ENCODE data around the gene PRR19.
A peak's percentile ranks its signal among the peaks of the same experiment; 100 is the strongest.

PRR19 gene

DNA sequence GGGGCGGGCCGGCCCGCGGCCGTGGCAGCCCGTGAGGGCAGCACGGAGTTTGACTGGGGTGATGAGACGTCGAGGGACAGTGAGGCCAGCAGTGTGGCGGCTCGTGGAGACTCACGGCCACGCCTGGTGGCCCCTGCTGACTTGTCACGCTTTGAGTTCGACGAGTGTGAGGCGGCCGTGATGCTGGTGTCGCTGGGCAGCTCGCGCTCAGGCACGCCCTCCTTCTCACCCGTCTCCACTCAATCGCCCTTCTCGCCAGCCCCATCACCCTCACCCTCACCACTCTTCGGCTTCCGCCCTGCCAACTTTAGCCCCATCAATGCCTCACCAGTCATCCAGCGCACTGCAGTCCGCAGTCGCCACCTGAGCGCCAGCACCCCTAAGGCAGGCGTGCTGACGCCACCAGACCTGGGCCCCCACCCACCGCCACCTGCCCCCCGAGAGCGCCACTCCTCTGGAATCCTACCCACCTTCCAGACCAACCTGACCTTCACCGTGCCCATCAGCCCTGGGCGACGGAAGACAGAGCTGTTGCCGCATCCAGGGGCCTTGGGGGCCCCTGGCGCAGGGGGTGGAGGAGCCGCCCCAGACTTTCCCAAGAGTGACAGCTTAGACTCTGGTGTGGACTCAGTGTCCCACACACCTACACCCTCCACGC lies 28.4 kb upstream of the PRR19 start:
- ATAC-seq (ENCODE audit: low read depth): no peak
- Histone ChIP-seq H3K36me3 (ENCODE audit: low read depth) (peaks cover 33% of the 10 kb centered on the region), H3K27ac (ENCODE audit: poor library complexity, severe bottlenecking) (no peak overlapping the region), H3K9me3 (ENCODE audit: severe bottlenecking) (no peaks in the 10 kb centered on the region), H3K27me3 (ENCODE audit: insufficient read depth, poor library complexity, severe bottlenecking) (no peaks in the 10 kb centered on the region), H3K4me1 (ENCODE audit: insufficient read depth, poor library complexity, severe bottlenecking) (peaks cover 27% of the 10 kb centered on the region), H3K4me3 (ENCODE audit: severe bottlenecking) (no peak overlapping the region)
- DNase-seq (ENCODE audit: low spot score): peak; percentile 61
- TF ChIP-seq, protein P1, sequence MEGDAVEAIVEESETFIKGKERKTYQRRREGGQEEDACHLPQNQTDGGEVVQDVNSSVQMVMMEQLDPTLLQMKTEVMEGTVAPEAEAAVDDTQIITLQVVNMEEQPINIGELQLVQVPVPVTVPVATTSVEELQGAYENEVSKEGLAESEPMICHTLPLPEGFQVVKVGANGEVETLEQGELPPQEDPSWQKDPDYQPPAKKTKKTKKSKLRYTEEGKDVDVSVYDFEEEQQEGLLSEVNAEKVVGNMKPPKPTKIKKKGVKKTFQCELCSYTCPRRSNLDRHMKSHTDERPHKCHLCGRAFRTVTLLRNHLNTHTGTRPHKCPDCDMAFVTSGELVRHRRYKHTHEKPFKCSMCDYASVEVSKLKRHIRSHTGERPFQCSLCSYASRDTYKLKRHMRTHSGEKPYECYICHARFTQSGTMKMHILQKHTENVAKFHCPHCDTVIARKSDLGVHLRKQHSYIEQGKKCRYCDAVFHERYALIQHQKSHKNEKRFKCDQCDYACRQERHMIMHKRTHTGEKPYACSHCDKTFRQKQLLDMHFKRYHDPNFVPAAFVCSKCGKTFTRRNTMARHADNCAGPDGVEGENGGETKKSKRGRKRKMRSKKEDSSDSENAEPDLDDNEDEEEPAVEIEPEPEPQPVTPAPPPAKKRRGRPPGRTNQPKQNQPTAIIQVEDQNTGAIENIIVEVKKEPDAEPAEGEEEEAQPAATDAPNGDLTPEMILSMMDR (IDR thresholded peaks at IDR 0.05; ENCODE audit: poor library complexity, severe bottlenecking): no peak

DNA sequence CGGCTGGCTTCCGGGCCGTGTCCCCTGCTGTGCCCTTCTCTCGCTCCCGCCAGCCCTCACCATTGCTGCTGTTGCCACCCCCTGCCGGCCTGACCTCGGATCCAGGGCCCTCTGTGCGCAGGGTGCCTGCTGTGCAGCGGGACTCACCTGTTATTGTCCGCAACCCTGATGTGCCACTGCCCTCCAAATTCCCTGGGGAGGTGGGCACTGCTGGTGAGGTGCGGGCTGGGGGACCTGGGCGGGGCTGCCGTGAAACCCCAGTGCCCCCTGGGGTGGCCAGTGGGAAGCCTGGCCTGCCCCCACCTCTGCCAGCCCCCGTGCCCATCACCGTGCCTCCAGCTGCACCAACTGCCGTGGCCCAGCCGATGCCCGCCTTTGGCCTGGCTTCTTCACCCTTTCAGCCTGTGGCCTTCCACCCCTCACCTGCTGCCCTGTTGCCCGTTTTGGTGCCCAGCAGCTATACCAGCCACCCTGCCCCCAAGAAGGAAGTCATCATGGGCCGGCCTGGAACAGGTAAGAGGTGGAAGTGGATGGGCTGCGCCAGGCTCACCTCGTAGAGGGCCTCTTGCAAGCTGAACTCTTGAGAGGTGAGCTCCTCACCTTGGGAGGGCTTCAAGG lies 27.8 kb upstream of the PRR19 start:
- TF ChIP-seq, protein P1 (IDR thresholded peaks at IDR 0.05; ENCODE audit: poor library complexity, severe bottlenecking): no peak
- Histone ChIP-seq H3K36me3 (ENCODE audit: low read depth) (peaks cover 33% of the 10 kb centered on the region), H3K4me3 (ENCODE audit: severe bottlenecking) (no peak overlapping the region), H3K9me3 (ENCODE audit: severe bottlenecking) (no peaks in the 10 kb centered on the region), H3K27ac (ENCODE audit: poor library complexity, severe bottlenecking) (no peak overlapping the region), H3K4me1 (ENCODE audit: insufficient read depth, poor library complexity, severe bottlenecking) (peaks cover 32% of the 10 kb centered on the region), H3K27me3 (ENCODE audit: insufficient read depth, poor library complexity, severe bottlenecking) (no peaks in the 10 kb centered on the region)
- peak; percentile 62 for DNase-seq (ENCODE audit: low spot score)
- ATAC-seq (ENCODE audit: low read depth): no peak

DNA sequence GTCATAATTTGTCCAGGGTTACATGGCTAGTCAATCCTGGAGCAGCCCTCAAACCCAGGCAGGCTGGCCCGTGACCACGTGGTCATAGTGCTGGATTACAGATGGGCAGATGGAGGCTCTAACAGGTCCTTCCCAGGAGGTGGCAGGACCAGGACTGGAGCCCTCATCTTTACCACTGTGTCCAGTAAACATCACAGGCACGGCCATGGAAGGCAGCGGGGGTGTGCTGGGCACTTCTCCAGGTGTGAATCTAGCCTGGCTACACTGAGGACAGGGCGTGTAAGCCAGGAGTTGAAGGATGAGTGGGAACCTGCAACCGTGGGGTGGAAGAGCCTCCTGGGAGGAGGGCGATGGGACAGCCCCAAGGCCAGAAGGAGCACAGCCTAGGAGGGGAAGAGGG lies 26.8 kb upstream of the PRR19 start:
- Histone ChIP-seq H3K4me1 (ENCODE audit: insufficient read depth, poor library complexity, severe bottlenecking) (peaks cover 36% of the 10 kb centered on the region), H3K36me3 (ENCODE audit: low read depth) (peaks cover 33% of the 10 kb centered on the region), H3K27me3 (ENCODE audit: insufficient read depth, poor library complexity, severe bottlenecking) (no peaks in the 10 kb centered on the region), H3K27ac (ENCODE audit: poor library complexity, severe bottlenecking) (peak overlapping the region; percentile 97), H3K4me3 (ENCODE audit: severe bottlenecking) (no peak overlapping the region), H3K9me3 (ENCODE audit: severe bottlenecking) (no peaks in the 10 kb centered on the region)
- DNase-seq (ENCODE audit: low spot score) (no peak), ATAC-seq (ENCODE audit: low read depth) (no peak)
- TF ChIP-seq, protein P1 (IDR thresholded peaks at IDR 0.05; ENCODE audit: poor library complexity, severe bottlenecking): no peak

DNA sequence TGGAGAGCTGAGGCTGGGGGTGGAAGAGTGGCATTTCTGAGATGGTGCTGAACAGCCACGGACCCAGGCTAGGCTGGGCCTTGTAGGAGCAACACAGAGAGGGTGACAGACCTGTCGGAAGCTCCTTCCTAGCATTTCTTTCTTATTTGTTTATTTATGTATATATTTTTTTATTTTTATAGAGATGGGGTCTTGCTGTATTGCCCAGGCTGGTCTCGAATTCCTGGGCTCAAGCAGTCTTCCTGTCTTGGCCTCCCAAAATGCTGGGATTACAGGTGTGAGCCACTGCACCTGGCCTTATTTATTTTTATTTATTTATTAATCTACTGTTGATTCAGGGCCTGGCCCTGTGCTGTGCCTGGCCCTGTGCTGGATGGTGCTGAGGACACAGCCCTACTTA lies 26.4 kb upstream of the PRR19 start:
- no peak overlapping the region for H3K4me3 ChIP-seq (ENCODE audit: severe bottlenecking)

More for the DNA sequence above, 26.4 kb upstream of the PRR19 start:
- H3K27me3 ChIP-seq (ENCODE audit: insufficient read depth, poor library complexity, severe bottlenecking): no peaks in the 10 kb centered on the region
- H3K9me3 ChIP-seq (ENCODE audit: severe bottlenecking): no peaks in the 10 kb centered on the region
- ATAC-seq (ENCODE audit: low read depth) (no peak), DNase-seq (ENCODE audit: low spot score) (no peak)
- H3K27ac ChIP-seq (ENCODE audit: poor library complexity, severe bottlenecking): peak overlapping the region; percentile 97
- H3K4me1 ChIP-seq (ENCODE audit: insufficient read depth, poor library complexity, severe bottlenecking): peaks cover 36% of the 10 kb centered on the region
- H3K36me3 ChIP-seq (ENCODE audit: low read depth): peaks cover 33% of the 10 kb centered on the region
- TF ChIP-seq, protein P1 (IDR thresholded peaks at IDR 0.05; ENCODE audit: poor library complexity, severe bottlenecking): no peak

All from RWPE2 (cell line).